SK-N-SH (cell line): ENCODE measurements around the gene TRHDE. TPM values are rescaled to one million over a fixed set of nuclear protein-coding genes. Genes with fewer than 3 reads are reported as not detected.

Experiments used
- CTCF ChIA-PET: fragments of 300-600, 350-600 bp; formaldehyde crosslinking; extraction: SDS; loops from one replicate; lab custom pipeline; 2021; lab: Yijun Ruan, JAX
- POLR2A ChIA-PET: fragments of 350-600 bp; sonication (Branson Sonifier 250); formaldehyde crosslinking; extraction: SDS; loops from one replicate; lab custom pipeline; 2020; ENCODE audit warnings: antibody characterized with exemption, inconsistent platforms; lab: Yijun Ruan, JAX
- DNase-seq: peaks from one replicate; pipeline ENCODE4 v3.0.0; 2012
- H2AFZ ChIP-seq: fragments of 200-600 bp; sonication (generic); 2 replicates; pipeline ENCODE4 v1.8.1; 2016; ENCODE audit warnings: antibody characterized with exemption, mild to moderate bottlenecking, low read depth
- H3F3A ChIP-seq: fragments of 200-600 bp; sonication (generic); replicated peaks from 2 replicates; pipeline ENCODE3; 2016; ENCODE audit warnings: antibody characterized with exemption, mild to moderate bottlenecking; ENCODE audit not compliant: insufficient read depth
- H3K27ac ChIP-seq, 2 experiments: fragments of 200-500 bp in 1 of 2; fragments of 200-600 bp in 1 of 2; sonication (Bioruptor generic) in 1 of 2; sonication (generic), shearing (Covaris generic) in 1 of 2; 2 replicates each; pipeline versions ENCODE4 v1.5.1 to v1.6.1; 2014 to 2016; ENCODE audit warnings: low read depth in 2 of 2, inconsistent platforms in 1 of 2, low read length in 1 of 2, mild to moderate bottlenecking in 1 of 2, mixed read lengths in 1 of 2
- H3K27me3 ChIP-seq: fragments of 200-600 bp; sonication (generic), shearing (Covaris generic); 2 replicates; pipeline ENCODE4 v1.6.1; 2016; ENCODE audit warnings: mixed run types; ENCODE audit not compliant: insufficient read depth
- H3K36me3 ChIP-seq, 2 experiments: fragments of 200-500 bp in 1 of 2; fragments of 200-600 bp in 1 of 2; sonication (Bioruptor generic) in 1 of 2; sonication (generic) in 1 of 2; replicated peaks in 1 of 2; 2 replicates each; pipeline versions ENCODE3 to v1.5.1; 2014 to 2016; ENCODE audit warnings: low read length in 1 of 2, mild to moderate bottlenecking in 1 of 2; ENCODE audit not compliant: insufficient read depth in 2 of 2, control insufficient read depth in 1 of 2
- H3K4me1 ChIP-seq, 2 experiments: fragments of 200-500 bp in 1 of 2; fragments of 200-600 bp in 1 of 2; sonication (Bioruptor generic) in 1 of 2; sonication (generic), shearing (Covaris generic) in 1 of 2; 2 replicates each; pipeline versions ENCODE4 v1.5.1 to v1.6.1; 2014 to 2016; ENCODE audit warnings: low read depth in 1 of 2, low read length in 1 of 2, mixed run types in 1 of 2; ENCODE audit not compliant: insufficient read depth in 2 of 2, control insufficient read depth in 1 of 2
- H3K4me2 ChIP-seq: fragments of 200-600 bp; sonication (generic), shearing (Covaris generic); 2 replicates; pipeline ENCODE4 v1.6.1; 2017; ENCODE audit warnings: mixed run types
- H3K4me3 ChIP-seq, 2 experiments: fragments of 200-500 bp in 1 of 2; fragments of 200-600 bp in 1 of 2; sonication (Bioruptor generic) in 1 of 2; sonication (generic), shearing (Covaris generic) in 1 of 2; 2 replicates each; pipeline versions ENCODE4 v1.5.1 to v1.8.1; 2014 to 2016; ENCODE audit warnings: low read depth in 2 of 2, inconsistent platforms in 1 of 2, low read length in 1 of 2, mild to moderate bottlenecking in 1 of 2, mixed read lengths in 1 of 2, moderate library complexity in 1 of 2
- H3K79me2 ChIP-seq: fragments of 200-600 bp; sonication (generic); 2 replicates; pipeline ENCODE4 v1.8.1; 2017; ENCODE audit warnings: mild to moderate bottlenecking; ENCODE audit not compliant: insufficient read depth
- H3K9ac ChIP-seq: fragments of 200-600 bp; sonication (generic); 2 replicates; pipeline ENCODE4 v1.6.1; 2017; ENCODE audit warnings: mixed run types
- H3K9me2 ChIP-seq: fragments of 200-600 bp; sonication (generic); 2 replicates; pipeline ENCODE4 v1.6.1; 2017; ENCODE audit warnings: mixed run types
- H3K9me3 ChIP-seq: fragments of 200-600 bp; sonication (generic); 2 replicates; pipeline ENCODE4 v1.6.1; 2017; ENCODE audit warnings: mixed run types, mild to moderate bottlenecking, moderate library complexity
- H4K20me1 ChIP-seq: fragments of 200-600 bp; sonication (generic); 2 replicates; pipeline ENCODE4 v1.6.1; 2017; ENCODE audit warnings: mild to moderate bottlenecking, mixed run types; ENCODE audit not compliant: insufficient read depth
- ELF1 ChIP-seq: IDR thresholded peaks from 2 replicates; pipeline ENCODE4 v1.4.0; 2012
- EP300 ChIP-seq, 2 experiments: IDR thresholded peaks; 2 replicates each; pipeline versions ENCODE4 v1.4.0 to v1.6.1; 2012; ENCODE audit warnings: borderline replicate concordance in 1 of 2, low read depth in 1 of 2, low read length in 1 of 2
- FOXM1 ChIP-seq: IDR thresholded peaks from 2 replicates; pipeline ENCODE4 v1.4.0; 2012; ENCODE audit warnings: low read depth, mild to moderate bottlenecking
- GABPA ChIP-seq: IDR thresholded peaks from 2 replicates; pipeline ENCODE4 v1.4.0; 2012; ENCODE audit warnings: low read depth, mild to moderate bottlenecking
- GATA2 ChIP-seq: sonication (generic); formaldehyde crosslinking; IDR thresholded peaks from 2 replicates; pipeline ENCODE4 v1.5.0; 2020; ENCODE audit warnings: mild to moderate bottlenecking, missing genetic modification reagents
- MEF2A ChIP-seq: IDR thresholded peaks from 2 replicates; pipeline ENCODE4 v1.4.0; 2012; ENCODE audit warnings: low read depth, borderline replicate concordance
- MXI1 ChIP-seq: IDR thresholded peaks from 2 replicates; pipeline ENCODE4 v1.6.1; 2012; ENCODE audit warnings: mild to moderate bottlenecking, low read depth, low read length, improper control_type of control experiment
- RAD21 ChIP-seq: IDR thresholded peaks from 2 replicates; pipeline ENCODE4 v1.6.1; 2012; ENCODE audit warnings: mild to moderate bottlenecking, low read length
- RCOR1 ChIP-seq: fragments of 150-350 bp; IDR thresholded peaks from 2 replicates; pipeline ENCODE4 v1.6.1; 2017; ENCODE audit warnings: antibody characterized with exemption, low read length
- SIN3A ChIP-seq: IDR thresholded peaks from 2 replicates; pipeline ENCODE4 v1.6.1; 2012; ENCODE audit warnings: low read depth, mild to moderate bottlenecking, low read length, moderate library complexity, borderline replicate concordance
- SMC3 ChIP-seq: IDR thresholded peaks from 2 replicates; pipeline ENCODE4 v1.6.1; 2012; ENCODE audit warnings: low read depth, low read length, improper control_type of control experiment
- TEAD4 ChIP-seq: IDR thresholded peaks from 2 replicates; pipeline ENCODE4 v1.4.0; 2012; ENCODE audit warnings: mild to moderate bottlenecking, borderline replicate concordance; ENCODE audit not compliant: insufficient read depth
- USF2 ChIP-seq: fragments of 150-350 bp; IDR thresholded peaks from 2 replicates; pipeline ENCODE4 v1.6.1; 2017; ENCODE audit warnings: antibody characterized with exemption, low read length, low read depth, borderline replicate concordance
- YY1 ChIP-seq: IDR thresholded peaks from 2 replicates; pipeline ENCODE4 v1.4.0; 2012; ENCODE audit warnings: low read depth, mild to moderate bottlenecking
- ZBTB33 ChIP-seq: IDR thresholded peaks from 2 replicates; pipeline ENCODE4 v1.4.0; 2012; ENCODE audit warnings: low read depth, borderline replicate concordance
- WGBS: methylation state at CpG from one replicate; pipeline ENCODE4 v1.1.6; 2017; ENCODE audit warnings: low lambda C conversion rate; 5-methylcytosine and 5-hydroxymethylcytosine counted together
- polyA plus RNA-seq, 3 experiments: library from polyadenylated mRNA; depleted of rRNA; stranded (reverse); fragments of >200 nt; gene quantifications; 2 replicates each; pipeline ENCODE4 v1.2.3, GENCODE V29; 2012
- TF ChIP-seq, protein P1 (sequence below): IDR thresholded peaks from 2 replicates; pipeline ENCODE4; 2012
- TF ChIP-seq, protein P2 (sequence below): IDR thresholded peaks from 2 replicates; pipeline ENCODE4 v1.6.1; 2012; ENCODE audit warnings: mild to moderate bottlenecking, low read depth, low read length, moderate library complexity

TRHDE gene
- polyA plus RNA-seq, 1 of the 3 experiments (the other 2 are of a cell fraction) = 0.46 TPM

- 60% methylated on average over 1 of the region's 1 CpG for WGBS
- ChIA-PET POLR2A (no interaction called here), CTCF (interaction anchor here (0.7 kb wide), 1 partner anchor 23 kb away, joined by 3 read pairs; no protein-coding TSS in a partner anchor)
- Histone ChIP-seq H3K27me3 (no peaks in the 10 kb centered on the region), H3K9ac (no peak overlapping the region), H3K79me2 (no peaks in the 10 kb centered on the region), H3K27ac (no peak overlapping the region), H3K4me2 (no peak overlapping the region), H3K4me1 (no peaks in the 10 kb centered on the region), H4K20me1 (no peaks in the 10 kb centered on the region), H3K4me3 (no peak overlapping the region), H3K9me2 (no peaks in the 10 kb centered on the region), H3K9me3 (no peaks in the 10 kb centered on the region), H2AFZ (no peak overlapping the region), H3F3A (no peaks in the 10 kb centered on the region), H3K36me3 (no peaks in the 10 kb centered on the region)
- TF ChIP-seq EP300 (IDR thresholded peaks at IDR 0.05; ENCODE audit: borderline replicate concordance in 1 of 2, low read depth in 1 of 2, low read length in 1 of 2) (no peak), GATA2 (CRISPR knock-in tag) (no peak), SIN3A (no peak), MEF2A (no peak), FOXM1 (no peak), RAD21 (no peak), GABPA (no peak), ZBTB33 (no peak), YY1 (no peak), MXI1 (no peak), TEAD4 (no peak), SMC3 (no peak), USF2 (no peak), RCOR1 (no peak), ELF1 (no peak)
- TF ChIP-seq, protein P1, sequence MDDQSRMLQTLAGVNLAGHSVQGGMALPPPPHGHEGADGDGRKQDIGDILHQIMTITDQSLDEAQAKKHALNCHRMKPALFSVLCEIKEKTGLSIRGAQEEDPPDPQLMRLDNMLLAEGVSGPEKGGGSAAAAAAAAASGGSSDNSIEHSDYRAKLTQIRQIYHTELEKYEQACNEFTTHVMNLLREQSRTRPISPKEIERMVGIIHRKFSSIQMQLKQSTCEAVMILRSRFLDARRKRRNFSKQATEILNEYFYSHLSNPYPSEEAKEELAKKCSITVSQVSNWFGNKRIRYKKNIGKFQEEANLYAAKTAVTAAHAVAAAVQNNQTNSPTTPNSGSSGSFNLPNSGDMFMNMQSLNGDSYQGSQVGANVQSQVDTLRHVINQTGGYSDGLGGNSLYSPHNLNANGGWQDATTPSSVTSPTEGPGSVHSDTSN = no peak
- TF ChIP-seq, protein P2, sequence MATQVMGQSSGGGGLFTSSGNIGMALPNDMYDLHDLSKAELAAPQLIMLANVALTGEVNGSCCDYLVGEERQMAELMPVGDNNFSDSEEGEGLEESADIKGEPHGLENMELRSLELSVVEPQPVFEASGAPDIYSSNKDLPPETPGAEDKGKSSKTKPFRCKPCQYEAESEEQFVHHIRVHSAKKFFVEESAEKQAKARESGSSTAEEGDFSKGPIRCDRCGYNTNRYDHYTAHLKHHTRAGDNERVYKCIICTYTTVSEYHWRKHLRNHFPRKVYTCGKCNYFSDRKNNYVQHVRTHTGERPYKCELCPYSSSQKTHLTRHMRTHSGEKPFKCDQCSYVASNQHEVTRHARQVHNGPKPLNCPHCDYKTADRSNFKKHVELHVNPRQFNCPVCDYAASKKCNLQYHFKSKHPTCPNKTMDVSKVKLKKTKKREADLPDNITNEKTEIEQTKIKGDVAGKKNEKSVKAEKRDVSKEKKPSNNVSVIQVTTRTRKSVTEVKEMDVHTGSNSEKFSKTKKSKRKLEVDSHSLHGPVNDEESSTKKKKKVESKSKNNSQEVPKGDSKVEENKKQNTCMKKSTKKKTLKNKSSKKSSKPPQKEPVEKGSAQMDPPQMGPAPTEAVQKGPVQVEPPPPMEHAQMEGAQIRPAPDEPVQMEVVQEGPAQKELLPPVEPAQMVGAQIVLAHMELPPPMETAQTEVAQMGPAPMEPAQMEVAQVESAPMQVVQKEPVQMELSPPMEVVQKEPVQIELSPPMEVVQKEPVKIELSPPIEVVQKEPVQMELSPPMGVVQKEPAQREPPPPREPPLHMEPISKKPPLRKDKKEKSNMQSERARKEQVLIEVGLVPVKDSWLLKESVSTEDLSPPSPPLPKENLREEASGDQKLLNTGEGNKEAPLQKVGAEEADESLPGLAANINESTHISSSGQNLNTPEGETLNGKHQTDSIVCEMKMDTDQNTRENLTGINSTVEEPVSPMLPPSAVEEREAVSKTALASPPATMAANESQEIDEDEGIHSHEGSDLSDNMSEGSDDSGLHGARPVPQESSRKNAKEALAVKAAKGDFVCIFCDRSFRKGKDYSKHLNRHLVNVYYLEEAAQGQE = no peak
- DNase-seq = no peak
Observed at GRCh38 chr12:72498354-72498753, 226.2 kb downstream of the TRHDE start.
